RWPE1 (cell line): ENCODE measurements around the gene CHMP6.

Experiments
- CTCF ChIA-PET: fragments of 350-600 bp; sonication (Branson Sonifier 250); formaldehyde crosslinking; extraction: SDS; loops from one replicate; lab custom pipeline; 2021; lab: Yijun Ruan, JAX
- POLR2A ChIA-PET: fragments of 400-600 bp; formaldehyde crosslinking; extraction: SDS; loops from one replicate; lab custom pipeline; 2020; ENCODE audit warnings: antibody characterized with exemption; ENCODE audit not compliant: low non-redundant PET; lab: Yijun Ruan, JAX
- DNase-seq: peaks from one replicate; pipeline ENCODE4 v3.0.0; 2012; ENCODE audit warnings: low spot score
- H3K27ac ChIP-seq: fragments of 450-650 bp; 2 replicates; pipeline ENCODE4 v1.5.1; 2017
- TF ChIP-seq, protein P1 (sequence below): fragments of 450-650 bp; conservative IDR thresholded peaks from 2 replicates; pipeline ENCODE4 v1.5.1; 2017; ENCODE audit warnings: low read depth, mild to moderate bottlenecking

Gene CHMP6

DNA sequence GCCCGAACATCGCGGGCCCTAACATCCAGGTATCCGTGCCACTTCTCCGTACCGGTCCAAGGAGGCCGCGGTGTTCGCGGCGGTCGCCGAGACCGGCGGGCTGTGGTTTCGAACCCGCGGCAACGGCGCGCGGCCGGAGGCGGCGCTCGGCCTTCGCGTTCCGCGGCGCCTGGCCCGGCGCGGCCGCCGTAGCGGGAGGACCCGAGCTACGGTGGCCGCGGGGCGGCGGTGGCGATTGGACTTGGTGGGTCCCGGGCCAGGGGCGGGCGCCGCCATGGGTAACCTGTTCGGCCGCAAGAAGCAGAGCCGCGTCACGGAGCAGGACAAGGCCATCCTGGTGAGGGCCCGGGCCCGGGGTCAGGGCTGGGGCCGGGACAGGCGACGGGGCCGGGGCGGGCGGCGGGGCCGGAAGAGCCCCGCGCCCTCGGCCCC lies at the start of gene CHMP6:
CHMP6 (plus strand) TSS at position 197 of the 432 bp plus-strand sequence; CDS start at position 275, 78 bp downstream.
- TF ChIP-seq, protein P1, sequence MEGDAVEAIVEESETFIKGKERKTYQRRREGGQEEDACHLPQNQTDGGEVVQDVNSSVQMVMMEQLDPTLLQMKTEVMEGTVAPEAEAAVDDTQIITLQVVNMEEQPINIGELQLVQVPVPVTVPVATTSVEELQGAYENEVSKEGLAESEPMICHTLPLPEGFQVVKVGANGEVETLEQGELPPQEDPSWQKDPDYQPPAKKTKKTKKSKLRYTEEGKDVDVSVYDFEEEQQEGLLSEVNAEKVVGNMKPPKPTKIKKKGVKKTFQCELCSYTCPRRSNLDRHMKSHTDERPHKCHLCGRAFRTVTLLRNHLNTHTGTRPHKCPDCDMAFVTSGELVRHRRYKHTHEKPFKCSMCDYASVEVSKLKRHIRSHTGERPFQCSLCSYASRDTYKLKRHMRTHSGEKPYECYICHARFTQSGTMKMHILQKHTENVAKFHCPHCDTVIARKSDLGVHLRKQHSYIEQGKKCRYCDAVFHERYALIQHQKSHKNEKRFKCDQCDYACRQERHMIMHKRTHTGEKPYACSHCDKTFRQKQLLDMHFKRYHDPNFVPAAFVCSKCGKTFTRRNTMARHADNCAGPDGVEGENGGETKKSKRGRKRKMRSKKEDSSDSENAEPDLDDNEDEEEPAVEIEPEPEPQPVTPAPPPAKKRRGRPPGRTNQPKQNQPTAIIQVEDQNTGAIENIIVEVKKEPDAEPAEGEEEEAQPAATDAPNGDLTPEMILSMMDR: peak; percentile 26
- ChIA-PET CTCF (interaction anchor here (0.7 kb wide), 2 partner anchors 94 to 997 kb away, joined by 3 to 5 read pairs; no protein-coding TSS in a partner anchor), POLR2A (no interaction called here)
- DNase-seq: peak; percentile 59
- H3K27ac ChIP-seq: peak within 1 kb of the TSS; percentile 78

DNA sequence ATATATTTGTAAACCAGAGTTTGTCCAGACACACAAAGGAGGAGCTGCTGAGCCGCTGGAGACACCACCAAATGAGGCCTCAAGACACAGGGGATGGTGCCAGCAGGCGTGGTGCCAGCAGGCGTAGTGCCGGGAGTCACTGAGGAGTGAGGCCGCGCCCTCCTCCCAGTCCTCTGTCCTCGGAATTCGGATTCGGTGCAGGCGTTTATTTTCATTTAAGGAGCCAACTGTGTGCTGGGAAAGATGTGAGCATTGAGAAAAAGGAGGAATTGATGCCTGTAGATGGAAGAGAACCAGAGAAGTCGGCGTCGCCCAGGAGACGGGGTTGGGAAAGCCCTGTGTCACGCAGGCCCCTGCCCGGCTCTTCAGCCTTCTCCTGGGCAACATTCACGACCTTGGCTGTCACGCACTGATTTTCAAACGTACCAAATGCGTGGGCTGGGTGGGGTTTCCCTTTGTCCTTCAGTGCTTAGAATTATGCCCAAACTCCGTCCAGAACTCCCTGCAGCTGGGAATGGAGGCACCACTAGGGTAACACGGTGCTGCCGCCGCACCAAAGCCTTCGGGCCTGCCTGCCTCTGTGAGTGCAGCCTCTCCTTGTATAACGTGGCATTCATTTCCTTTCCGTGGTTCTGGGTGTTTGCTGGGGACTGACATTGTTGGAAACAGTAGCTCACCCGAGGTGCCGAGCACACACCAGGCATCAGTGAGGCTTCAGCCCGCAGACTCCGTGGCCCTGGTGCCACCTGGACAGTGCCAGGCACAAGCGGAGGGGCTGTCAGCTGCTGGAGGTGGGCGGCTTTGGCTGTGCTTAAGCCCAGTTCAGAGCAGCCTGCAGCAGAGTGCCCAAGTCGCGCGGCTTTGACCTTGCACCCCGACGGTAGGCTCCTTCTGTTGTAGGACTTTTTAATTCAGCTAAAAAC lies 49.0 kb upstream of the CHMP6 start:
- peak overlapping the region; percentile 55 for H3K27ac ChIP-seq
- DNase-seq: peak; percentile 42
- CTCF ChIA-PET: interaction anchor here (0.7 kb wide), 1 partner anchor 57 kb away, joined by 5 read pairs; no protein-coding TSS in a partner anchor
- POLR2A ChIA-PET: no interaction called here
- TF ChIP-seq, protein P1: no peak

DNA sequence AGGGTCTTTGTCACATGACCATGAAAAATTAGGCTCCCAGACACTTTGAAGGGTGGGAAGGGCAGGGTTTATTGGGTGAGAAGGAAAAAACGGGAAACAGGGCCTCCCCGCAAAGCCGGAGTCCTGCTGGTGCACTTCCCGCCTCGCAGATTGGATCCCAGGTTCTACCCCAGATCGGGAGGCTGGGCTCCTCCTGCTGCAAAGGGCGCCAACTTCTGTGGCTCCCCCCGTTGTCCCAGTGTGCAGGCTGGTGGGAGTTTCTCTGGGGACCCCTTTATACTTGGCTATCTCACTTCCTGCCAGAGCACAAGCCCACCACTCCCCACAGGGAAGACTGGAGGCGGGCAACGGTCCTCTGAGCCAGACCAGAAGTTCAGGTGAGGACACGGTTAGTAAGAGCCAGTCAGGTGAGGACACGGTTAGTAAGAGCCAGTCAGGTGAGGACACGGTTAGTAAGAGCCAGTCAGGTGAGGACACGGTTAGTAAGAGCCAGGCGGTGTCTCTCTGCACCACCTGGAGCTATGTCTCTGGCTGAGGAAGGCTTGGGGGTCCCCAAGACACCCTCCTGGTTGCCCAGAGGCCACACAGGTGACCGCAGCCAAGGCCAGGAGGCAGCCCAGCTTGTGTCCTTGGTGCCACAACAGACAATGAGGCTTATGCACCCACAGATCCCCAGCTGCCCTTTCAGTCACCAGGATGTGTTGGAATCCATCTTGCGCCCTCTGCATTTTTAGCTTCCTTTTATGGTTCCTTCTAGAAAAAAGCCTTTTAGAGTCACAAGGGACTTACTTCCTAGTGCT lies 48.1 kb upstream of the CHMP6 start:
- CTCF ChIA-PET: no interaction called here
- TF ChIP-seq, protein P1: no peak
- POLR2A ChIA-PET: no interaction called here
- DNase-seq: no peak
- peak overlapping the region; percentile 55 for H3K27ac ChIP-seq

DNA sequence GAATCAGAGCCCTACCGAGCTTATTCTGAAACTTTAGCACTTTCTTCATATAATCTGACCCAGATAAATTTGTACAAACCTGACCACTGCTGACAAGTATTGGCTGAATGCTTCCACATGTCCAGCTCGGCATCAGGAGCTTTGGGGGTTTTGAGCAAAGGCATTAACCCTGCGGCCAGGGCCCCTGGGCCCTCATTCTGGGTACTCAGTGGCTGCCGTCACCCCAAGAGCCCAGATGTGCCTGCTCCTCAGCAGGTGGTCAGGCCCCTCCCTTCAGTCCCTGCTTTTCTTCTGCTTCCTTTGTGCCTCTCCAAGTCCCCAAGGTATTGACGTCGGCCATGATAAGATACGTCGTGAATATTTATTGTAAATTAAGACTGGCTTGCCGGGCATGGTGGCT lies 47.3 kb upstream of the CHMP6 start:
- no peak for DNase-seq
- ChIA-PET POLR2A (no interaction called here), CTCF (no interaction called here)
- H3K27ac ChIP-seq: no peak overlapping the region
- TF ChIP-seq, protein P1: no peak

DNA sequence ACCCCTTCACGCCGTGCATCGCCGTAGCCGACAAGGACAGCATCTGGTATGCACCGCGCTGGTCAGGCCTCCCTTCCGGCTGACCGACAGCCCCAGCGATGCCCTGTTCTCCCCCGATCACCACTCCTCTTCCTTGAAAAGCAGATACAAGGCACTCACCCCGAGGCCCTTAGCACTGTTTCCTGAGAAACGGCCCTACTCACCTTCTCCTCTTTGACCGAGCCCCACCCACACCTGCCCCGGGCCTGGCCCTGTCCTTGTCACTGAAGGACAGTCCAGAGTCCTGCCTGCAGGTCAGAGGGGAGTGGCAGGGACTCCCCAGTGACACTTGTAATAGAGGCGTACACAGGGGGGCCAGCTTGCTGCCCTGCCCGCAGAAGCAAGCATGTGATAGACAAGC lies 45.9 kb upstream of the CHMP6 start:
- TF ChIP-seq, protein P1: no peak
- ChIA-PET CTCF (no interaction called here), POLR2A (no interaction called here)
- H3K27ac ChIP-seq: no peak overlapping the region
- no peak for DNase-seq

DNA sequence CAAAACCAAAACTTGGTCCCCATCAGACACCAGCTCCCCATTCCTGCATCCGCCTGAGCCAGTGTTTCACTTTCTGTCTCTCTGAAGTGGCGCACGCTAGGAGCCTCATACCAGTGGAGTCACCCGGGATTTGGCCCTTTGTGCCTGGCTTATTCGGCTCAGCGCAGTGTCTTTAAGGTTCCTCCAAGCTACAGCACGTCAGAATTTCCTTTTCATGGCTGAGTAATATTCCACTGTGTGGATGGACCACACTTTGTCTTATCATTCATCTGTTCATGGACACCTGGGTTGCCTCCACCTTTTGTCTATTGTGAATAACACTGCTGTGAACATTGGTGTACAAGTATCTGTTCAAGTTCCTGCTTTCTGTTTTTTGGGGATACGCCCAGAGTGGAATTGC lies 45.2 kb upstream of the CHMP6 start:
- ChIA-PET CTCF (no interaction called here), POLR2A (no interaction called here)
- TF ChIP-seq, protein P1: no peak
- DNase-seq: no peak
- no peak overlapping the region for H3K27ac ChIP-seq
